NB4 (cell line): ENCODE data around the gene DTNA.

ENCODE experiments used
- POLR2A ChIP-seq: IDR thresholded peaks from 2 replicates; pipeline ENCODE4 v1.6.1; 2011; ENCODE audit warnings: mild to moderate bottlenecking; ENCODE audit not compliant: insufficient read length; ENCODE audit errors: extremely low read depth
- TF ChIP-seq, protein P1 (sequence below): IDR thresholded peaks from one replicate; pipeline ENCODE4 v1.5.1; 2012; ENCODE audit warnings: low read depth, low read length
- TF ChIP-seq, protein P2 (sequence below): IDR thresholded peaks from 2 replicates; pipeline ENCODE4 v1.6.1; 2011; ENCODE audit warnings: low read depth, low read length

DNA sequence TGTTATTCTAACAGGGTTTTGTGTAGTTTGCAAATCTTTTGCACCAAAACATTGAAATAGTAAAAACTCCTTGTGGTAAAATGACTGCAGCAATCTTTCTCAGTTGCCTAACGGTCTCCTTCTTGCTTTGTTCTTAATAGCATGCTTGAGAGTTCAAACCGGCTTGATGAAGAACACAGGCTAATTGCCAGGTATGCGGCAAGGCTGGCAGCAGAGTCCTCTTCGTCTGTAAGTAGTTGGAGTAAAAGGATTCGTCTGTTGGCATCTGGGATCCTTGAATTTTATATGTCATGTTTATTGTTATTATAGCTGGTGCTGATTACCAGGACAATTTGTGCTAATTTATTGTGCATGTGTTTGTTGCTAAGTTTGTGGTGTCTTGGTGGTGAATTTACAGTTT lies 138.1 kb downstream of the DTNA start:
- TF ChIP-seq, protein P1, sequence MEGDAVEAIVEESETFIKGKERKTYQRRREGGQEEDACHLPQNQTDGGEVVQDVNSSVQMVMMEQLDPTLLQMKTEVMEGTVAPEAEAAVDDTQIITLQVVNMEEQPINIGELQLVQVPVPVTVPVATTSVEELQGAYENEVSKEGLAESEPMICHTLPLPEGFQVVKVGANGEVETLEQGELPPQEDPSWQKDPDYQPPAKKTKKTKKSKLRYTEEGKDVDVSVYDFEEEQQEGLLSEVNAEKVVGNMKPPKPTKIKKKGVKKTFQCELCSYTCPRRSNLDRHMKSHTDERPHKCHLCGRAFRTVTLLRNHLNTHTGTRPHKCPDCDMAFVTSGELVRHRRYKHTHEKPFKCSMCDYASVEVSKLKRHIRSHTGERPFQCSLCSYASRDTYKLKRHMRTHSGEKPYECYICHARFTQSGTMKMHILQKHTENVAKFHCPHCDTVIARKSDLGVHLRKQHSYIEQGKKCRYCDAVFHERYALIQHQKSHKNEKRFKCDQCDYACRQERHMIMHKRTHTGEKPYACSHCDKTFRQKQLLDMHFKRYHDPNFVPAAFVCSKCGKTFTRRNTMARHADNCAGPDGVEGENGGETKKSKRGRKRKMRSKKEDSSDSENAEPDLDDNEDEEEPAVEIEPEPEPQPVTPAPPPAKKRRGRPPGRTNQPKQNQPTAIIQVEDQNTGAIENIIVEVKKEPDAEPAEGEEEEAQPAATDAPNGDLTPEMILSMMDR, result no peak
- TF ChIP-seq POLR2A, result no peak
- TF ChIP-seq, protein P2, sequence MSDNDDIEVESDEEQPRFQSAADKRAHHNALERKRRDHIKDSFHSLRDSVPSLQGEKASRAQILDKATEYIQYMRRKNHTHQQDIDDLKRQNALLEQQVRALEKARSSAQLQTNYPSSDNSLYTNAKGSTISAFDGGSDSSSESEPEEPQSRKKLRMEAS, result no peak
